Astrocyte of the cerebellum (primary cell): ENCODE measurements around the gene PROM1.

Source experiments
- DNase-seq: peaks from one replicate; pipeline ENCODE4 v3.0.0-alpha.2; 2011; ENCODE audit warnings: low read depth
- H3K4me3 ChIP-seq: 2 replicates; pipeline ENCODE4 v1.5.1; 2011; ENCODE audit warnings: mild to moderate bottlenecking, low read depth, low read length, moderate library complexity
- CTCF ChIP-seq: IDR thresholded peaks from 2 replicates; pipeline ENCODE4 v1.5.1; 2012; ENCODE audit warnings: low read length, low read depth, moderate library complexity, mild to moderate bottlenecking; ENCODE audit errors: missing control alignments
- in situ Hi-C: cut with HindIII; loops from 2 replicates; pipeline ENCODE4 v1.10.0; 2017; ENCODE audit warnings: low sequenced_read_pairs

Gene PROM1

GRCh38 chr4:16065066-16065465, 18.8 kb downstream of the PROM1 start:
- TF ChIP-seq CTCF: no peak
- DNase-seq: no peak
- in situ Hi-C loops: no loop called here
- no peak overlapping the region for H3K4me3 ChIP-seq

GRCh38 chr4:16062601-16063000, 21.2 kb downstream of the PROM1 start:
- TF ChIP-seq CTCF: no peak
- DNase-seq: no peak
- in situ Hi-C loops: no loop called here
- H3K4me3 ChIP-seq: no peak overlapping the region

GRCh38 chr4:16056681-16057385, 27.0 kb downstream of the PROM1 start:
- no peak for TF ChIP-seq CTCF
- in situ Hi-C loops: no loop called here
- no peak overlapping the region for H3K4me3 ChIP-seq
- no peak for DNase-seq

GRCh38 chr4:16055873-16056272, 27.9 kb downstream of the PROM1 start:
- in situ Hi-C loops: no loop called here
- DNase-seq: no peak
- no peak for TF ChIP-seq CTCF
- H3K4me3 ChIP-seq: no peak overlapping the region

- DNase-seq: no peak
- in situ Hi-C loops: no loop called here
- no peak overlapping the region for H3K4me3 ChIP-seq
- TF ChIP-seq CTCF: no peak
Measured at GRCh38 chr4:16055471-16055870, 28.4 kb downstream of the PROM1 start.

- TF ChIP-seq CTCF: no peak
- no peak overlapping the region for H3K4me3 ChIP-seq
- no peak for DNase-seq
- in situ Hi-C loops: no loop called here
Measured at GRCh38 chr4:16052939-16053338, 30.9 kb downstream of the PROM1 start.
